GM15510 (cell line): ENCODE measurements around the gene AMY1A.
"Not testable (repeated sequence)": the region's sequence is repeated elsewhere in the genome, so short reads cannot be mapped to it uniquely, and the experiment has no call there.

Source experiments
- POLR2A ChIP-seq: IDR thresholded peaks from 3 replicates; pipeline ENCODE4 v1.6.1; 2011; ENCODE audit warnings: borderline replicate concordance; ENCODE audit not compliant: insufficient read length; ENCODE audit errors: extremely low read depth

AMY1A gene

DNA sequence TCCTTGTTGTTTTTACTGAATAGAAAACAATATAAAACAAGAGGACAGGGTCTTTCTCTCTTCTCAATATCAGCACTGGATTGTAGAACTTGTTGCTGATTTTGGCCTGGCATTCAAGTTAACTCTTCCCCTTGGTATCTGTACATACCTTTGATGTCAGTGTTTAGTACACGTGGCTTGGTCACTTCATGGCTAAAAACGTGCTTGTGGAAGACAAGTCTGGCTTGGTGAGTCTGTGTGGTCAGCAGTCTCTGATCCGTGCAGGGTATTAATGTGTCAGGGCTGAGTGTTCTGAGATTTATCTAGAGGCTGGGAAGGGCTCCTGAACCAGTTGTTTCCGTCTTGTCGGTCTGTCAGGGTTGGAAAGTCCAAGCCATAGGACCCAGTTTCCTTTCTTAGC is at the start of gene AMY1A:
Gene AMY1A (plus strand): TSS at position 301 of the 400 bp plus-strand sequence. CDS start 571 bp downstream, outside the sequence.
- not testable (repeated sequence) for TF ChIP-seq POLR2A

- no peak for TF ChIP-seq POLR2A
Observed at GRCh38 chr1:103616362-103616761, 39.2 kb upstream of the AMY1A start.

DNA sequence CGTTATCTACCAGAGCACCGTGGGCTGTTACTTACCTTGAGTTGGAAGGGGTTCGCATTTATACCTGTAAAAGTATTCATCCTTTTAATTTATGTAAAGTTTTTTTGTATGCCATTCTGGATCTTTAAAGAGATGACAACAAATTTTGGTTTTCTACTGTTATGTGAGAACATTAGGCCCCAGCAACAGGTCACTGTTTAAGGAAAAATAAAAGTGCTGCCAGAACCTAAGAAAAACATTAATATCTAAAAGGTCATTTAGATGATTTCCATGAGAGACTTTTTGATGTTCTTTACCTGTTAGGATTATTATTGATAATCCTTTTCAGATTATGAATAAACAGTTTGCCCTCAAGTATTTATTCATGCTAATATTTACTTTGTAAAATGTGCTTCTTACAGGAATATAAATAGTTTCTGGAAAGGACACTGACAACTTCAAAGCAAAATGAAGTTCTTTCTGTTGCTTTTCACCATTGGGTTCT is 38.5 kb upstream of the AMY1A start, which contains the start of gene AMY2A:
Gene AMY2A (plus strand): TSS at position 434 of the 484 bp plus-strand sequence. CDS start 14 bp downstream, at position 448.
- TF ChIP-seq POLR2A: not testable (repeated sequence)

DNA sequence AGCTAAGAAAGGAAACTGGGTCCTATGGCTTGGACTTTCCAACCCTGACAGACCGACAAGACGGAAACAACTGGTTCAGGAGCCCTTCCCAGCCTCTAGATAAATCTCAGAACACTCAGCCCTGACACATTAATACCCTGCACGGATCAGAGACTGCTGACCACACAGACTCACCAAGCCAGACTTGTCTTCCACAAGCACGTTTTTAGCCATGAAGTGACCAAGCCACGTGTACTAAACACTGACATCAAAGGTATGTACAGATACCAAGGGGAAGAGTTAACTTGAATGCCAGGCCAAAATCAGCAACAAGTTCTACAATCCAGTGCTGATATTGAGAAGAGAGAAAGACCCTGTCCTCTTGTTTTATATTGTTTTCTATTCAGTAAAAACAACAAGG is 40.5 kb downstream of the AMY1A start, which contains the start of gene AMY1B:
Gene AMY1B (minus strand): TSS at position 101 of the 400 bp plus-strand sequence. CDS start 571 bp downstream, outside the sequence.
- TF ChIP-seq POLR2A: not testable (repeated sequence)
